Pulmonary artery endothelial cell (primary cell): ENCODE data around the gene SGCA. TPM values are rescaled to one million over a fixed set of nuclear protein-coding genes. Genes with fewer than 3 reads are reported as not detected.

ENCODE experiments used
- DNase-seq: peaks from one replicate; pipeline ENCODE4 v3.0.0-alpha.2; 2011; ENCODE audit warnings: low read depth, low spot score
- total RNA-seq: library from RNA; depleted of rRNA; stranded (reverse); fragments of >200 nt; gene quantifications from 2 replicates; pipeline ENCODE4 v1.2.3, GENCODE V29; 2014

Gene SGCA
- total RNA-seq, 1 donor from 2014 or later = not detected

- DNase-seq = no peak
Observed at GRCh38 chr17:50181591-50182560, 16.1 kb downstream of the SGCA start.

GRCh38 chr17:50182783-50183420 lies 17.1 kb downstream of the SGCA start:
- no peak for DNase-seq

- no peak for DNase-seq
Observed at GRCh38 chr17:50183421-50183994, 17.7 kb downstream of the SGCA start.

DNA sequence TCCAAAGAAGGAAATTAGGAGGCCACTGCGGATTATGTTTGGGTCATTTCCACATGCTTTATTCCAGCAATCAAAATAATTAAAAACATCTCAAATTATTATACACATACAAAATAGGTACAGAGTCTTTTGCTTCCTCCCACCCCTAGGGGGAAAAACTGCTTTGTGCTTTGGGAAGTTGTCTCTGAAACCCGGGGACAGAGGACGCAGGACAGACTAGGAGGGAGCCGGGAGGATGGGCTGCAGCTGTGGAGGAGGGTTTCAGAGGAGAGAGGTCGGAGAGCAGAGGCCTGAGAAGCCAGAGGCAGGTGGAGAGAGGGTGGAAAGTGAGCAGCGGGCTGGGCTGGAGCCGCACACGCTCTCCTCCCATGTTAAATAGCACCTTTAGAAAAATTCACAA lies 18.3 kb downstream of the SGCA start:
- DNase-seq = no peak

DNA sequence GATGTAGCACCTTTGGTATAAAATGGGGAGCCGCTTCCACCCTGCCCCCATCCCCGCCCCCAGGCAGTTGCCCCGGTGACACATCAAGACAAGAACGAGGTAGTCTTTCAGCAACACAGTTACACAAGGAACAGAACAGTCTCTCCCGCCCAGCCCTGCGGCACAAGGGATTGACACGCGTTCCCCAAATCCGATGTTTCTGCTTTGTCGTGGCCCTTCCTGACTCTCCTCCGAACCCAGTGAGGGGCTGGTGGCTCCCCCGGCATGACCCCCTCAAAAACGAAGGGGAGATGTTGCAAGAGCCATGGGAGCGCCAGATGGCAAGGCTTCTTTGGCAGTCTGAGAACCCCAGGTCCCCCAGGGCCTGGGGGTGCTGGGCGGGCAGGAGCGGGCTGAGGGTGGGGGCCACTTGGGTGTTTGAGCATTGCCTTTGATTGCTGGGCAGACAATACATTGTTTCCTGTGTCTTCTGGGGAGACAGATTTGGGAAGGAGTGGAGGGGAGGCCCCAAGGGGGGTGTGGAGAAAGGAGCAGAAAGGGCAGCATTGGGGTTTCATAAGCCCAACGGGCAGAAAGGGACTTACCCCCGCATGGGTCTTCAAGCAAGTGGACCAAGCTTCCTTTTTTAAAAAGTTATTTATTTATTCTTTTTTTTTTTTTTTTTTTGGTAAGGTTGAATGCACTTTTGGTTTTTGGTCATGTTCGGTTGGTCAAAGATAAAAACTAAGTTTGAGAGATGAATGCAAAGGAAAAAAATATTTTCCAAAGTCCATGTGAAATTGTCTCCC lies 19.0 kb downstream of the SGCA start:
- no peak for DNase-seq

GRCh38 chr17:50185631-50186471 lies 20.0 kb downstream of the SGCA start:
- no peak for DNase-seq

DNA sequence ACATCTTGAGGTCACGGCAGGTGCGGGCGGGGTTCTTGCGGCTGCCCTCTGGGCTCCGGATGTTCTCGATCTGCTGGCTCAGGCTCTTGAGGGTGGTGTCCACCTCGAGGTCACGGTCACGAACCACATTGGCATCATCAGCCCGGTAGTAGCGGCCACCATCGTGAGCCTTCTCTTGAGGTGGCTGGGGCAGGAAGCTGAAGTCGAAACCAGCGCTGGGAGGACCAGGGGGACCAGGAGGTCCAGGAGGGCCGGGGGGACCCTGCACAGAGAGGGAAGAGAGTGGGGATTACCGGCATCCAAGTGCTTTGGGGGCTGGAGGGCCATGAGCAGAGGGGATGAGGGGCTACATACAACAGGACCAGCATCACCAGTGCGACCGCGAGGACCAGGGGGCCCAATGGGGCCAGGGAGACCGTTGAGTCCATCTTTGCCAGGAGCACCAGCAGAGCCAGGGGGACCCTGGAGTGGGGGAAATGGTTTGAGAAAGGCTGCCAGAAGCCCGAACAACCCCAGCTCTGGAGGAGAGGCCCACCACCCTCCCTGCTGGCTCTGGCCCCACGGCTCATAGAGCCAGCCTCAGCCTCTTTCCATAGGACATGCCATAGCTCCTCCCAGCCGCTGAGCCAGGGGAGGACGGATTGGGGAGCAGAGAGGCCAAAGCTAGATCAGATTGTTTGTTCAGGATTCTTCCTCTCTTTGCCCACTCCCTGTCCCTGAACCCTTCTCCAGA lies 21.0 kb downstream of the SGCA start:
- no peak for DNase-seq

DNA sequence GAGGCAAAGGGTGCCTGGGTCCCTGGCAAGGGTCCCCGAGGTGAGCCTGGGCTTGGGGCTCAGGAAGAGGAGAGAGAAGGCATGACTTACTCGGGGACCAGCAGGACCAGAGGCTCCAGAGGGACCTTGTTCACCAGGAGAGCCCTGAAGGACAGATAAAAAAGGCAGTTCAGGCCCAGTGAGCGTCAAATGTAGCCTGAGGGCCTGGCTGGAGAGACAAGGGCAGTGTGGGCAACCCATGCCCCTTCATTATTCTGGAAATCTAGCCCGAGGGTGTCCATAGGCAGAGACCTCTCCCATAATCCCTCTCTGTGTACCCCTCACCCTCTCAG lies 21.6 kb downstream of the SGCA start:
- no peak for DNase-seq

DNA sequence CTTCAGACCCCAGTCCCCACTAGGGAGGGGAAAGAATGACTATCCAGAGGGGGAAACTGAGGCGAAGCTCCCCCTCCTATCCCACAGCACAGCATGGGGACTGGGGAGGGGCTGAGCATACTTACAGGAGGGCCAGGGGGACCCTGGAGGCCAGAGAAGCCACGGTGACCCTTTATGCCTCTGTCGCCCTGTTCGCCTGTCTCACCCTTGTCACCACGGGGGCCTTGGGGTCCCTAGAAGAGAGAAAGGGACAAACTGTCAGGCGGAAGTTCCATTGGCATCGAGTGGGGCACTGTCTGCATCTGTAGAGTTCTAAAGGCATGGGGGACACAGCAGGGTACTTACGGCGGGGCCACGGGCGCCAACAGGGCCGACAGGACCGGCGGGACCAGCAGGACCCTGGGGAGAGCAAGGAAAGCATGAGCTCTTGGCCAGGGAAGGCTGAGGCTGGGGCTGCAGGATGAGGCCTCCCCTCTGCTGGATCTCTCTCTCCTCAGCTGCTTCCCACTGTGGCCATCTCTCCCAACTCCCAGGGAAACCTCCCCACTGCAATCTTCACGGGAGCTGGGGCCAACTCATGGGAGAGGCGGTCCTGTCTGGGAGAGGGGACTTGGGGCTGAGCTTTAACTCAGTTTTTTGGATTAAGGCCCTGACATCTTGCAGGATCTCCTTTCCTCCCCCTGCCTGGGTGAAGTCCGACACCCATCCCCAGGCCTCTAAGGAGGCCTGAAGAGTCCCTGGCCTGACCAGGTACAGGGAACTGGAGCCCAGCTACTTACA lies 22.1 kb downstream of the SGCA start:
- no peak for DNase-seq

- DNase-seq = no peak
Observed at GRCh38 chr17:50188531-50188920, 22.7 kb downstream of the SGCA start.

GRCh38 chr17:50188921-50189549 lies 23.2 kb downstream of the SGCA start:
- DNase-seq = no peak

DNA sequence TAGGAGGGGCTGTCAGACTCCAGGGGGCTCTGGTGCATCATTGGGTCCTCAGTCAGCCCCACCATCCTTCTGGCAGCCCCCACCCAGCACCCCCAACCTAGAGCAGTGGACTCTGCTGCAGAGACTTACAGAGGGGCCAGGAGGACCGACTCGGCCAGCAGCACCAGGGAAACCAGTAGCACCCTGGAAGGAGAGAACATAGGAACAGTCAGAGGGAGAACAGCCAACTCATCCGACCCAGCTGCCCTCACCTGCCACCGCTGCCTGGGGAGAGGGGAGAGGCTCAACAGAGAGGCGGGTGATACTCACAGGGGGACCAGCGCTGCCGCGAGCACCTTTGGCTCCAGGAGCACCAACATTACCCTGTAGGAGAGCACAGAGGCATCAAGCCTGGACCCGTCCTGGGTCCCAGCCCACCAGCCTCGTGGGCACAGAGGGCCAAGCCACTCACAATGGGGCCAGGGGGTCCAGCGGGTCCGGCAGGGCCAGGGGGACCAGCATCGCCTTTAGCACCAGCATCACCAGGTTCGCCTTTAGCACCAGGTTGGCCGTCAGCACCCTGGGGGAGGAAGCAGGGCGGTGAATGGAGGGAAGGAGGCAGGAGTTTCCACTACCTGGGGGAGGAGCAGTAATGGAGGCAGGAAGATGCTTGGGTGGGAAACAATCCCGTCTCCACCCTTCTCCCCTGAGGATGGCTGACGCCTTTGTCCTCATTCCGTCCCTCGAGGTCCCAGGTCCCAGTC lies 23.9 kb downstream of the SGCA start:
- DNase-seq = no peak

- no peak for DNase-seq
Observed at GRCh38 chr17:50190293-50190602, 24.4 kb downstream of the SGCA start.

DNA sequence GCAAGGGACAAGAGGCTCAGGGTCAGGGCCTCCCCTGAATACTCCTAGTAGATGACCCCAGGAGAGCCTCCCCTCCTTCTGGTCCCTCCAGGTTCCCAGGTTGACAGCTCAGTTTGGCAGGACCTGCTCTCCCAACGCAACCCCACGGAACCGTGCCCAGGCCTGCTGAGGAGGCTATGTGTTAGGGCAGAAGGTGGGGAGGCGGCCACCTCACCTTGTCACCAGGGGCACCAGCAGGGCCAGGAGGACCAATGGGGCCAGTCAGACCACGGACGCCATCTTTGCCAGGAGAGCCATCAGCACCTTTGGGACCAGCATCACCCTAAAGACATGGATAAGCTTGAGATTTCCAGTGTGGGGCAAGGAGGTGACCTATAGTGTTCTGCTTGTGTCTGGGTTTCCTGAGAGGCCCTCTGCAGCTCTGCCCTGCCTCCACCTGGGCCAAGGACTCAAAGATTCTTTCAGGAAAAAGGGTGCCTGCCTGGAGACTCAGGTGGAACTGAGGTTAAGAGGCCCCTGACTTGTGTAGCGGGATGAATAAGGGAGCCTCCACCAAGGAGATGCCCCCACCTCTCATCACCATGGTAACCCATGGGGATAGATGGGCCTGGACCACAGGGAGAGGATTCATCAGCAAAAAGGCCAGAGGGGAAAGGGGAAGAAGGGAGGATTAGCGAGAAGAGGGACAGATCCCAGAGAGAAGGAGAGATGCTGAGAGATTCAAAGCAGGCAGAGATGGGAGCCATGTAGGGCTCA lies 25.0 kb downstream of the SGCA start:
- no peak for DNase-seq

GRCh38 chr17:50191359-50192143 lies 25.7 kb downstream of the SGCA start:
- DNase-seq = no peak

DNA sequence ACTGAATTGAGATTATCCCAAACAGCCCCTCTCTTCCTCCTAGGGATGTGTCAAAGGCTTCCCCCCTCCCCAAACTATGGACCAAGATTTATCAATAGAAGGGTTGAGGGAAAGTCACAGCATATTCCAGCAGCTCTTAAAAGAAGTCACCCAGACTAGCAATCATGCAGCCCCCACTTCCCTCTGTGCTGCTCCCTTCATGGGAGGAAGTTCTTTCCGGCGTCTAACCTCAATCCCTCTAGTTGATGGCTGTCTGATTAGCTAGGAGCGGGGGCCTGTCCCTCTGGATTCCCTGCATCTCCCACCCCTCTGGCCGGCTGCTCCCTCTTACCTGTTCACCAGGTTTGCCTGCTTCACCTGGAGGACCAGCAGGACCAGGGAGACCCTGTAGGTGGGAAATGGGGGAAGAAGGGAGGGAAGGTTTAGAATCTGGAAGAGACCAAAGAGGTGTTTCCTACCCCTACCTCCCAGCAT lies 26.4 kb downstream of the SGCA start:
- no peak for DNase-seq
